NK-92 treated with Interleukin-12 subunit alpha and Interleukin-12 subunit beta, amount 100 ng/mL, for 24 hours (cell line): ENCODE measurements around the gene ADAMTS20.
"Not testable (repeated sequence)": the region's sequence is repeated elsewhere in the genome, so short reads cannot be mapped to it uniquely, and the experiment has no call there.

Experiments used
- DNase-seq: peaks from one replicate; lab custom pipeline; 2025; lab: John Stamatoyannopoulos, UW

Gene ADAMTS20

GRCh38 chr12:43361031-43361710, 190.8 kb downstream of the ADAMTS20 start:
- DNase-seq = no peak

- not testable (repeated sequence) for DNase-seq
Measured at GRCh38 chr12:43360001-43360400, 192.0 kb downstream of the ADAMTS20 start.

GRCh38 chr12:43357141-43357540, 194.9 kb downstream of the ADAMTS20 start:
- no peak for DNase-seq

GRCh38 chr12:43352001-43352400, 200.0 kb downstream of the ADAMTS20 start:
- DNase-seq = no peak

GRCh38 chr12:43349863-43350262, 202.1 kb downstream of the ADAMTS20 start:
- no peak for DNase-seq

GRCh38 chr12:43348221-43348620, 203.8 kb downstream of the ADAMTS20 start:
- DNase-seq = no peak

- DNase-seq = no peak
Measured at GRCh38 chr12:43347026-43347425, 205.0 kb downstream of the ADAMTS20 start.

- DNase-seq = no peak
Measured at GRCh38 chr12:43345023-43345422, 207.0 kb downstream of the ADAMTS20 start.

GRCh38 chr12:43341785-43342313, 210.2 kb downstream of the ADAMTS20 start:
- DNase-seq = not testable (repeated sequence)

GRCh38 chr12:43338848-43339526, 213.0 kb downstream of the ADAMTS20 start:
- DNase-seq = no peak

- no peak for DNase-seq
Measured at GRCh38 chr12:43337571-43338444, 214.2 kb downstream of the ADAMTS20 start.

- DNase-seq = no peak
Measured at GRCh38 chr12:43336962-43337555, 214.9 kb downstream of the ADAMTS20 start.

- no peak for DNase-seq
Measured at GRCh38 chr12:43333644-43334043, 218.4 kb downstream of the ADAMTS20 start.

- DNase-seq = no peak
Measured at GRCh38 chr12:43332977-43333640, 218.9 kb downstream of the ADAMTS20 start.

- no peak for DNase-seq
Measured at GRCh38 chr12:43331935-43332334, 220.1 kb downstream of the ADAMTS20 start.

GRCh38 chr12:43329375-43329774, 222.6 kb downstream of the ADAMTS20 start:
- no peak for DNase-seq

- no peak for DNase-seq
Measured at GRCh38 chr12:43325786-43326185, 226.2 kb downstream of the ADAMTS20 start.

GRCh38 chr12:43320281-43320680, 231.7 kb downstream of the ADAMTS20 start:
- no peak for DNase-seq

GRCh38 chr12:43318021-43318420, 234.0 kb downstream of the ADAMTS20 start:
- no peak for DNase-seq

- DNase-seq = no peak
Measured at GRCh38 chr12:43317156-43317555, 234.8 kb downstream of the ADAMTS20 start.

GRCh38 chr12:43316520-43316919, 235.5 kb downstream of the ADAMTS20 start:
- DNase-seq = no peak
